Measurements from ENCODE around the gene CCDC186. TPM values are rescaled to one million over a fixed set of nuclear protein-coding genes. Genes with fewer than 3 reads are reported as not detected.
A peak's percentile ranks its signal among the peaks of the same experiment; 100 is the strongest.

The CCDC186 gene
- total RNA-seq, 2 experiments from 2014 or later: 23.1 to 25.7 TPM

DNA sequence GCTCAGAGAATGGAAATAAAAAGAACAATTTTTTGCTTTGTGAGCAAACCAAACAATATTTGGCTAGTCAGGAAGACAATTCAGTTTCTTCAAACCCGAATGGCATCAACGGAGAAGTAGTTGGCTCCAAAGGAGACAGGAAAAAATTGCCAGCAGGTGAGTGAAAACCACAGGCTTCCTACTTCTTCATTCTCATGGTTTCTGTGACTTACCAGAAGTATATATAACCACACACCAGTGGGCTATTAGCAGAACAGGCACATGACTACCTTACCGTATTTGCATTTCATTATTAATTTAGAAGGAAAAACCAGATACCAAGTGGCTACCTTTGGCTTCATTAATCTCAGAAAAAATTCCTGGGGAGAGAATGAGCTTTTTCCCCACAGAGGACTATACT, 14.0 kb upstream of the CCDC186 start:
- no peak overlapping the region for H3K27ac Mint-ChIP-seq
- H3K4me1 Mint-ChIP-seq: no peaks in the 10 kb centered on the region
- peaks cover 42% of the 10 kb centered on the region for H3K27me3 Mint-ChIP-seq
- no peaks in the 10 kb centered on the region for H3K9me3 Mint-ChIP-seq
- POLR2A ChIA-PET: no interaction called here
- DNase-seq: no peak
- H3K36me3 Mint-ChIP-seq: no peaks in the 10 kb centered on the region
- ATAC-seq (ENCODE audit: low read depth): no peak
- no peak overlapping the region for H3K4me3 Mint-ChIP-seq

DNA sequence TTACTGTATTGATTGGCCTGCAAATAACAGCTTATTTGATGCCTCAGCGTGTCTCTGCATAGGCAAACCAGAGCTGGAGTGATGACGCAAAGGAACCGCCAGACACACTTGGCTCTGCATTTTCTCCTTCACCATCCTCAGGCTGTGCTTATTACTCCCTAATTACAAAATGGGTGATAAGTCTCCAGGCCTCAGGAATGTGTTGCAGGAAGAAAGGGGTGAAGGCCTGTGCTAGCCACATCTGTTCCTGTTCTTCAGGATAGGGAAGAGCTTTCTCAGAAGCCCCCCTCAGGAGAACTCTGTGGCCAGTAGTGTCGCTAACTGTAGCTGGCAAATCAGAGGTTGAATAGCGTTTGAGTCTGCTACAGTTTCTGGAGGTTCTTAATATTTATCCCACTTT, 10.3 kb upstream of the CCDC186 start:
- ATAC-seq (ENCODE audit: low read depth) (no peak), DNase-seq (no peak)
- Mint-ChIP-seq H3K4me3 (no peak overlapping the region), H3K9me3 (no peaks in the 10 kb centered on the region), H3K27me3 (peaks cover 22% of the 10 kb centered on the region), H3K4me1 (no peaks in the 10 kb centered on the region), H3K27ac (no peak overlapping the region), H3K36me3 (no peaks in the 10 kb centered on the region)
- POLR2A ChIA-PET: no interaction called here

DNA sequence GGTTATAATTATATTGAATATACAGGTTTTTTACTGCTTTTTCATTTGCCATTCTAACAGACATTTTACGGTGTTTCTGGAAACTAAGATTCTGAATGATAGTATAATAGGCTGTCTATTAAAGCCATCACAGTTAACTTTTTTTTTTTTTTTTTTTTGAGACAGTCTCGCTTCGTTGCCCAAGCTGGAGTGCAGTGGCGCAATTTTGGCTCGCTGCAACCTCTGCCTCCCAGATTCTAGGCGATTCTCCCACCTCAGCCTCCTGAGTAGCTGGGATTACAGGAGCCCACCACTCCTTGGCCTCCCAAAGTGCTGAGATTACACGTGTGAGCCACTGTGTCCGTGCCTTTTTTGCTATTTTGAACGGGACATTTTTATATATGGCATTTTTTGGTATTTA, 9.6 kb upstream of the CCDC186 start:
- DNase-seq (no peak), ATAC-seq (ENCODE audit: low read depth) (no peak)
- no peaks in the 10 kb centered on the region for H3K9me3 Mint-ChIP-seq
- POLR2A ChIA-PET: interaction anchor here (0.7 kb wide), 1 partner anchor 62 kb away, joined by 3 read pairs; no protein-coding TSS in a partner anchor
- no peaks in the 10 kb centered on the region for H3K4me1 Mint-ChIP-seq
- no peak overlapping the region for H3K4me3 Mint-ChIP-seq
- peaks cover 22% of the 10 kb centered on the region for H3K27me3 Mint-ChIP-seq
- no peak overlapping the region for H3K27ac Mint-ChIP-seq
- H3K36me3 Mint-ChIP-seq: no peaks in the 10 kb centered on the region

DNA sequence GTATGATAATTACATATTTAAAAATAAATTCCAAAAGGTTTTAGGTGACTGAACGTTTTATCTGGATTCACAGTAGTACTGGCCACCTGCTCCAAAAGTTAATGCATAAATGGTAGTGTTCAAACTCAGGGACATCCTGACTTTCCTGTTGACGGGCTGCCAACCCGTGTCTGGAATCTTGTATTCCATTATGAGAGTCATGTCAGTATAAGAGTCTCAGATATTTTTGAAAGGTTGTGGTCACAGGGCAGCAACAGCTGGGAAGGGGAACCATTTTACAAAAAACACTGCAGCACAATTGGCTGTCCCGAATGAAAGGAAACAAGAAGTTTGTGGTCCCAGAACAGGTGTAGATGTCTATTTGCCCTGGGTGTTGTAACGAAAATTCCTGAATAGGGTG, 8.0 kb upstream of the CCDC186 start:
- POLR2A ChIA-PET: no interaction called here
- no peak for DNase-seq
- Mint-ChIP-seq H3K9me3 (no peaks in the 10 kb centered on the region), H3K36me3 (no peaks in the 10 kb centered on the region), H3K4me3 (no peak overlapping the region), H3K4me1 (no peaks in the 10 kb centered on the region), H3K27me3 (peaks cover 18% of the 10 kb centered on the region), H3K27ac (no peak overlapping the region)
- ATAC-seq (ENCODE audit: low read depth): no peak

DNA sequence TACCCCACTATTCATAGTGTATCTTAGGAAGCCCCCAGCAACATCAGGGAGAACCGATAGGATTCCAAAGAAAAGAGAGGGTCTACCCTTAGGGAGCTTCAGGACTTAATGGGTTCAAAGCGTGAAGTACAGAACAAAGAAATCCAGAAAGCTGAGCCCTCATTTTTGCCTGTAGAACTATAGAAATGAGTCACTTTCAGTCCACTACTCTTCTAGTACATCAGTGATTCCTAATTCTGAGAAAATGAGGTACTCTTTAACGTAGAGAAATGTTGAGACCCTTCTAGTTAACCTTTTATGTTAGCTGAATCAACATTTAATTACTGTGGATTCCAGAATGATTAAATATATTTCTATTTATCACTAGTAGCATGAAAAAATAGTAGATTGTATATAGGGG, 6.9 kb upstream of the CCDC186 start:
- Mint-ChIP-seq H3K27me3 (peaks cover 15% of the 10 kb centered on the region), H3K36me3 (no peaks in the 10 kb centered on the region), H3K4me3 (no peak overlapping the region), H3K4me1 (no peaks in the 10 kb centered on the region), H3K9me3 (no peaks in the 10 kb centered on the region), H3K27ac (no peak overlapping the region)
- POLR2A ChIA-PET: no interaction called here
- DNase-seq (no peak), ATAC-seq (ENCODE audit: low read depth) (no peak)

DNA sequence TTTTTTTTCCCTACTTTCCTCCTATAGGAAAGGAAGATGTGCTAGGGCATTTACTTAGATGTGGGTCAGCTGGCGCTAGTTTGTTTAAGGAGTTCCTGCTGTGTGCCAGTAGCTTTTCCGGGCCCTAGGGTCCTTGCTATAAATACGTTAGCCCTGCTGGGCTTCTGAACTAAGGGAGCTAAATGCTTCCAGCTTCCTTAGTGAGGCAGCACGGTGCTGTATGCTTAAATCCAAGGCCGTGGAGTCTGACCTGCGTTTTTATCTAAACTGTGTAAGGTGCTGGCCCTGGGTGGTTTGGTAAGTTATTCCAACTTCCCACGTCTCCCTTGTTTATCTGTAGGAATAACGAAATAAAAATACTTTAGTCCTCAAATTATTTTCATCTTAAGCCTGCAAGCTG, 5.7 kb upstream of the CCDC186 start:
- peaks cover 3% of the 10 kb centered on the region for H3K4me1 Mint-ChIP-seq
- no peak for ATAC-seq (ENCODE audit: low read depth)
- no peaks in the 10 kb centered on the region for H3K36me3 Mint-ChIP-seq
- H3K27me3 Mint-ChIP-seq: peaks cover 24% of the 10 kb centered on the region
- no peak overlapping the region for H3K4me3 Mint-ChIP-seq
- H3K9me3 Mint-ChIP-seq: no peaks in the 10 kb centered on the region
- no peak overlapping the region for H3K27ac Mint-ChIP-seq
- DNase-seq: no peak
- POLR2A ChIA-PET: no interaction called here

DNA sequence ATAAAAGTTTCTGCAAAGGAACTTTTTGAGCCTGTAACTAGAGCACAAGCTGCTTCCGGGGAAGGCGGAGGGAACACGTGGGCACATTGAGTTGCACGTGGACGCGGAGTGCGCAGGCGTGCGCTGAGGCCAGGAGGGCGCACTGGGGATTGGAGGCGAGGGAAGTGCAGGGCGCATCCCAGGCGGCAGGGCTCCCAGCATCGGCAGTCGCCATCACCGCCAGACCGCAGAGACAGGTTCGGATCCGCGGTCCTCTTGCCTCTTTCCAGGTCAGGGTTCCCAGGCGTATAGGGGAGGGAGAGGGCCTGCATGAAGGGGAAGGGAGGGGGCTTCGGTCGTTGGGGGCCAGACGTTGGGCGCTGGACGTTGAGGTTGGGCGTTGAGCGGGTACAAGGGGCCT, 5.1 kb upstream of the CCDC186 start, which contains the start of gene TDRD1:
Gene TDRD1, plus strand, starts transcription at position 206 of the 400 bp plus-strand sequence. CDS start 8,479 bp downstream, outside the sequence.
- H3K4me3 Mint-ChIP-seq: no peak within 1 kb of the TSS
- no peaks in the 10 kb centered on the region for H3K9me3 Mint-ChIP-seq
- peaks cover 23% of the 10 kb centered on the region for H3K27me3 Mint-ChIP-seq
- POLR2A ChIA-PET: no interaction called here
- H3K27ac Mint-ChIP-seq: no peak within 1 kb of the TSS
- DNase-seq: no peak
- H3K36me3 Mint-ChIP-seq: peaks cover 2% of the 10 kb centered on the region
- peaks cover 7% of the 10 kb centered on the region for H3K4me1 Mint-ChIP-seq
- no peak for ATAC-seq (ENCODE audit: low read depth)

DNA sequence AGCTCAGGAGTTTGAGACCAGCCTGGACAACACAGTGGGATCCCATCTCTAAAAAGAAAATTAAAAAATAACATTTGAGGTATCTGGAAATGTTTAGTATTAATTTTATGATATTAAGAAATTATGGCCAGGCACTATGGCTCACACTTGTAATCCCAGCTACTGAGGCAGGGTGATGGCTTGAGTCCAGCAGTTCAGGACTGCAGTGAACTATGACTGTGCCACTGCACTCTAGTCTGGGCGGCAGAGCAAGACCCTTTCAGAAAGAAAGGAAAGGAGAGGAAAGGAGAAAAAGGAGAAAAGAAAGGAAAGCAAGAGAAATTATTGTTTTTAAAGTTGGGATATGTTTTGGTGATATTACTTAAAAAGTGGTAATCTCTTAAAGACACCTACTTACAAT, 2.5 kb upstream of the CCDC186 start:
- DNase-seq (no peak), ATAC-seq (ENCODE audit: low read depth) (no peak)
- no peak overlapping the region for H3K27ac Mint-ChIP-seq
- peaks cover 24% of the 10 kb centered on the region for H3K4me1 Mint-ChIP-seq
- H3K36me3 Mint-ChIP-seq: peaks cover 2% of the 10 kb centered on the region
- peaks cover 19% of the 10 kb centered on the region for H3K27me3 Mint-ChIP-seq
- POLR2A ChIA-PET: no interaction called here
- H3K9me3 Mint-ChIP-seq: no peaks in the 10 kb centered on the region
- no peak overlapping the region for H3K4me3 Mint-ChIP-seq

DNA sequence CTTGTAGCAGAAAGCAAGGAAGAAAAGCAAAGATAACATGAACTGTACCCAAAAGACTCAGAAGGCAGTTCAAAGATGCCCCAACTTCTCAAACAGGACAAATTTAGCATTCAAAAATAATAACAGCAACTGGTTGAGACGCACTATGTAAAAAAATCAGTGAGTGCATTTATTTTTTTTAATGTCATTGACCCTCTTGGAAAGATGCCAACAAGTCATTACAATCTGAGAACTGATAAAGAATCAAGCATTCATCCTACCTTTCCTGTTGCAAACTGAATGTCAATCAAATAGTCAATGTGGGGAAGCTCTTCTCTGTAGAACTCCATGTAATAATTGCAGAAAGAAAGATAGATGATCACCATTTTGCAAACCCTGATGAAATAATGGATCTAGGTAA, 1.7 kb upstream of the CCDC186 start:
- ATAC-seq (ENCODE audit: low read depth) (no peak), DNase-seq (no peak)
- H3K27me3 Mint-ChIP-seq: peaks cover 19% of the 10 kb centered on the region
- no peak overlapping the region for H3K27ac Mint-ChIP-seq
- no peak overlapping the region for H3K4me3 Mint-ChIP-seq
- POLR2A ChIA-PET: no interaction called here
- peaks cover 24% of the 10 kb centered on the region for H3K4me1 Mint-ChIP-seq
- no peaks in the 10 kb centered on the region for H3K9me3 Mint-ChIP-seq
- H3K36me3 Mint-ChIP-seq: peaks cover 4% of the 10 kb centered on the region

DNA sequence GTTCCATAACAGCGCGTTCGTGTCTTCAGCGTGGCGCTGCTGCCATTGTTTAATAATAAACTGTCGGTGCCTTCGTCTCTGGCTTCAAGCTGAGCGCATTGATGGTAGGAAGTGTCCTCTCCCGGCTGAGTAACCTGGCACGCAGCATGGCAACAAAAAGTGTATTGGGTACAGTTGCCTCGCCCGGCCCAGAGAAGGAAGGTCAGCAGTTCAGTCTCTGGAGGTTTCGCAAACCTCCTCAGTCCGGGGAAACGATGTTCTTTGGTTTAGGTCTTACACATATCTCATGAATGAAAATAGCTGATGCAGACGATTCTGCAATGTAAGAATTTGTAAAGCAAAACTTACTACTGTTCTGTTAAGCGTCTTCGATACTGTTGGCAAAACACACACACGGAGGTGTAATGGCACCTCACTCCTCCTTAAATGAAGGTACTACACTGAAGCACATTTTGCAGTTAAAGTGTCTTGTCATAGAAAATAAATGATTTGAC, 739 bp upstream of the CCDC186 start:
- Mint-ChIP-seq H3K27ac (peak overlapping the region; percentile 99), H3K9me3 (no peaks in the 10 kb centered on the region), H3K36me3 (peaks cover 9% of the 10 kb centered on the region), H3K4me3 (peak overlapping the region; percentile 99), H3K4me1 (peaks cover 24% of the 10 kb centered on the region), H3K27me3 (peaks cover 19% of the 10 kb centered on the region)
- no peak for ATAC-seq (ENCODE audit: low read depth)
- no peak for DNase-seq
- POLR2A ChIA-PET: interaction anchor here (1.1 to 1.2 kb wide), 2 partner anchors 213 to 647 kb away, joined by 3 to 5 read pairs; partner anchors contain the start of gene FHIP2A

DNA sequence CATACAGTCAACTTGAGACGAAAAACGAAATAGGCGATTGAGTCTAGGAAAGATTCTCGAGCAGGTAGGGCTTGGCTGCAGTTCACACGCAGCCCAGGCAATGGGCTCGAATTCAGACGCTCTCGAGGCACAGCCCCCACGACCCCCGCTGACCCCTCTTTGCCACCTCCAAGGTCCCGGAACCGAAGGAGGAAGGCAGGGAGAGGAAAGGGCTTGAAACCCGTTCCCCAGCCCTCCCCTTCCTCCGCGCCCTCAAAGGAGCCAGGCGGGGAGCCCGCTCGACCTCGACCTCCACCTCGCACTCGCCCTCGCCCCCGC, 441 bp downstream of the CCDC186 start:
- peaks cover 19% of the 10 kb centered on the region for H3K36me3 Mint-ChIP-seq
- POLR2A ChIA-PET: interaction anchor here (1.1 to 1.2 kb wide), 3 partner anchors 212 to 648 kb away, joined by 3 to 5 read pairs (median 3); partner anchors contain the start of gene FHIP2A

DNA sequence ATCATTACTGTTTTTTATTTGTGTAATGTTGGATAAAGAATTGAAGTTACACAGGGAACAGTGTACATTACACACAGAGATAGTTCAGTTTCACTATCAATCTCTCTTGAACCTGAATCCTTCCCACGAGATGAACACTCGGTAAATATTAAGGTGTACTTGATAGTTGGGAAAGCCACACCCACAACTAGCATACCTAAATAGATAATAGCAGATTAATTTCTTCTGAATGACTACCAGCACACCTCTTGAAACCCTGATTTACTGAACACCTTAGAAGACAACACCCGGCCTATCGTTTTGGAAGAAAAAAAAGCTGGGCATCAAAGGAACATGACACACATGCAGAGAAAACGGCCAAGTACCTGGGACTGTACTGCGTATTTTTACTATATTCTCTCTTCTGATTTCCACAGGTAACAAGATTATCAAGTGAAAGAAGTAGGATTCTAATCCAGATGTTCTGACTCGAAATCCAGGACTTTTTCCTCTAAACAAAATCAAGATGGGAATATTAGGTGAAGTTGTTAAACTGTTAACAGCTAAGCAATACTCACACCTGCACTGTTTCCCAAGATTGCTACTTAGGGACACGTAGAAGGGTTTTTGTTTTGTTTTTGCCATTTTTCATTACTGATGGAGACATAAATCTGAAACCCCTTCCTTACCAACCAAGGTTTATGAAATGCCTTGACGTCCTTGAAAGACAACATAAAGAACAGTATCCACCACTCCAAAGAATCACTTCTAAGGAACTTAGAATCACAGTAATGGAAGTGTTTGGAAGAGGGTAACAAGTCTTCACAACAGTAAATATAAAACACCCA, 1.0 kb downstream of the CCDC186 start:
- peaks cover 5% of the 10 kb centered on the region for H3K9me3 Mint-ChIP-seq
- H3K27me3 Mint-ChIP-seq: peaks cover 19% of the 10 kb centered on the region
- peak overlapping the region; percentile 99 for H3K27ac Mint-ChIP-seq
- DNase-seq (no peak), ATAC-seq (ENCODE audit: low read depth) (no peak)
- H3K4me1 Mint-ChIP-seq: peaks cover 24% of the 10 kb centered on the region
- POLR2A ChIA-PET: interaction anchor here (1.1 kb wide), 1 partner anchor 369 kb away, joined by 3 read pairs; no protein-coding TSS in a partner anchor
- H3K36me3 Mint-ChIP-seq: peaks cover 23% of the 10 kb centered on the region
- H3K4me3 Mint-ChIP-seq: peak overlapping the region; percentile 99

More for the DNA sequence above, 441 bp downstream of the CCDC186 start:
- Mint-ChIP-seq H3K4me3 (peak overlapping the region; percentile 99), H3K4me1 (peaks cover 24% of the 10 kb centered on the region), H3K27ac (peak overlapping the region; percentile 99), H3K9me3 (peaks cover 2% of the 10 kb centered on the region), H3K27me3 (peaks cover 19% of the 10 kb centered on the region)
- DNase-seq: no peak
- ATAC-seq (ENCODE audit: low read depth): no peak

DNA sequence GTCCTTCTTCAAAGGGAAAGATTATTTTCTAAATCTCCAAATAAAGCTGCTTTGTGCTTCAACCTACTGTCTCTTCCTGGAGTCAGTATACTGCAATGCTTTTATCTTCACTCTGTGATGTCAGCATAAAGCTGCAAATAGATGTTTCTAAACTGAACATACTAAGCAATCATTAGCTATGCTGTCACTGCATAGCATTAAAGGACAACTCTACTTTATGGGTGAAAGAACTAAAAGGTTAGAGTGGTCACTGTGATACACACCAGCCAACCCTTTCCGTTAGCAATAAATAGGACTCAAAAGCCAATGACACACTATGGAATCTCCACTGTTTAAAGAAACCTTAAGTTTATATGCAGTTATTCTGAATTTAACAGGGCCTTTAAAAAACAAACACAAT, 1.8 kb downstream of the CCDC186 start:
- no peak for ATAC-seq (ENCODE audit: low read depth)
- H3K27me3 Mint-ChIP-seq: peaks cover 17% of the 10 kb centered on the region
- H3K4me3 Mint-ChIP-seq: peak overlapping the region; percentile 99
- no peak overlapping the region for H3K27ac Mint-ChIP-seq
- peaks cover 26% of the 10 kb centered on the region for H3K36me3 Mint-ChIP-seq
- POLR2A ChIA-PET: no interaction called here
- peaks cover 5% of the 10 kb centered on the region for H3K9me3 Mint-ChIP-seq
- H3K4me1 Mint-ChIP-seq: peaks cover 25% of the 10 kb centered on the region
- DNase-seq: no peak

DNA sequence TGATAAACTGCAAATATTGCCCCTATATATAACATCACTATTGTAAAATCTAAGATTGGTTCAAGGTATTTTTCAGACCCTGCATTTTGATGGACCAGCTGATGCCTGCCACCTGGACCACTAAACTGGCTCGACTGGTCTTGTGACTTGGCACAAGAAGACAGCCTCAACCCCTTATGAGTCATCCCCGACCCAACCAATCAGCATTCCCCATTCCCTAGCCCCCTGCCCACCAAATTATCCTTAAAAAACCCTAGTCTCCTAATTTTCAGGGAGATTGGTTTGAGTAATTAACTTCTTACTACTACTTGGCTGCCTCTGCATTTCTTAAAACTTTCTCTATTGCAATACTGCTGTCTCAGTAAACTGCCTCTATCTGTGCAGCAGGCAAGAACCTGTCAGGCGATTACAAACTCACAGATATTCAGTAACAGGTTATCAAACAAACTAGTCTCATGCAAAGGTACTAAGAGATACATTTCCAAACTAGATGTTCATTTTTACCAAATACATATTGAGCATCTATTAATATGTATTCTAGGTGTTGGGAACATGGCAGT, 5.5 kb downstream of the CCDC186 start:
- no peak for ATAC-seq (ENCODE audit: low read depth)
- no peak overlapping the region for H3K4me3 Mint-ChIP-seq
- no peak overlapping the region for H3K27ac Mint-ChIP-seq
- POLR2A ChIA-PET: no interaction called here
- peaks cover 36% of the 10 kb centered on the region for H3K36me3 Mint-ChIP-seq
- DNase-seq: no peak
- H3K27me3 Mint-ChIP-seq: no peaks in the 10 kb centered on the region
- peaks cover 5% of the 10 kb centered on the region for H3K9me3 Mint-ChIP-seq
- peaks cover 24% of the 10 kb centered on the region for H3K4me1 Mint-ChIP-seq

All from activated naive CD8-positive, alpha-beta T cell treated with anti-CD3 and anti-CD28 coated beads, Interleukin-2, amount 10 ng/mL, durations not matched to agents 7 days and 5 days (primary cell).